PC-9 (cell line): ENCODE measurements around the gene MINDY1. TPM values are rescaled to one million over a fixed set of nuclear protein-coding genes. Genes with fewer than 3 reads are reported as not detected.

ENCODE experiments used
- BruUV-seq: library from RNA; stranded (reverse); fragments of 400-500 nt; replicated peaks from 2 replicates; lab custom pipeline; 2021; lab: Mats Ljungman, UMichigan
- CTCF ChIA-PET: fragments of 300-600 bp; sonication (Branson Sonifier 250); formaldehyde crosslinking; loops from one replicate; lab custom pipeline; 2022; ENCODE audit warnings: antibody characterized with exemption; lab: Charles Lee
- POLR2A ChIA-PET: fragments of 300-600 bp; sonication (Branson Sonifier 250); formaldehyde crosslinking; loops from one replicate; lab custom pipeline; 2022; ENCODE audit warnings: antibody characterized with exemption; ENCODE audit not compliant: unreplicated experiment; lab: Charles Lee
- DNase-seq, 2 experiments: peaks; one replicate each; pipeline versions ENCODE4 v3.0.0 to v3.0.0-alpha.2; 2015 to 2022; ENCODE audit warnings: mixed read lengths in 1 of 2
- H2AFZ ChIP-seq: fragments of 200-600 bp; sonication (generic); 2 replicates; pipeline ENCODE4 v1.8.1; 2017; ENCODE audit warnings: antibody characterized with exemption
- H3F3A ChIP-seq: fragments of 200-600 bp; sonication (generic); 2 replicates; pipeline ENCODE4 v1.8.1; 2017; ENCODE audit warnings: antibody characterized with exemption, mild to moderate bottlenecking, low read depth; ENCODE audit not compliant: insufficient read depth
- H3K27ac ChIP-seq: fragments of 200-600 bp; sonication (generic); 2 replicates; pipeline ENCODE4 v1.6.1; 2016; ENCODE audit warnings: mixed run types
- H3K27me3 ChIP-seq: fragments of 200-600 bp; sonication (generic); 2 replicates; pipeline ENCODE4 v1.6.1; 2016; ENCODE audit warnings: low read depth, mixed run types; ENCODE audit not compliant: insufficient read depth
- H3K36me3 ChIP-seq: fragments of 200-600 bp; sonication (generic); 2 replicates; pipeline ENCODE4 v1.6.1; 2016; ENCODE audit warnings: low read depth, mixed run types
- H3K4me1 ChIP-seq: fragments of 200-600 bp; sonication (generic); replicated peaks from 2 replicates; pipeline ENCODE4 v1.6.1; 2016; ENCODE audit warnings: mixed run types; ENCODE audit not compliant: insufficient read depth
- H3K4me2 ChIP-seq: fragments of 200-600 bp; sonication (generic); 2 replicates; pipeline ENCODE4 v1.6.1; 2017; ENCODE audit warnings: mixed run types
- H3K4me3 ChIP-seq: fragments of 200-600 bp; sonication (generic); 2 replicates; pipeline ENCODE4 v1.6.1; 2016; ENCODE audit warnings: mixed run types
- H3K79me2 ChIP-seq: fragments of 200-600 bp; sonication (generic); 2 replicates; pipeline ENCODE4 v1.6.1; 2017; ENCODE audit warnings: low read depth, mixed run types
- H3K9me2 ChIP-seq: fragments of 200-600 bp; sonication (generic); 2 replicates; pipeline ENCODE4 v1.8.1; 2017; ENCODE audit warnings: mild to moderate bottlenecking; ENCODE audit not compliant: insufficient read depth
- H3K9me3 ChIP-seq: fragments of 200-600 bp; sonication (generic); 2 replicates; pipeline ENCODE4 v1.8.1; 2016; ENCODE audit warnings: low read depth; ENCODE audit not compliant: insufficient read depth
- H4K20me1 ChIP-seq: fragments of 200-600 bp; sonication (generic); 2 replicates; pipeline ENCODE4 v1.8.1; 2017; ENCODE audit not compliant: insufficient read depth
- EZH2 ChIP-seq: fragments of 200-600 bp; sonication (generic); IDR thresholded peaks from 2 replicates; pipeline ENCODE4 v1.8.0; 2017; ENCODE audit warnings: antibody characterized with exemption, low read depth
- intact Hi-C: fragments of 100-400 bp; cut with micrococcal nuclease; formaldehyde crosslinking; loops from one replicate; pipeline ENCODE4 v1.10.0; 2022; ENCODE audit not compliant: unreplicated experiment
- total RNA-seq: library from RNA; stranded (reverse); gene quantifications from 2 replicates; pipeline ENCODE4 v1.2.3, GENCODE V29; 2021
- TF ChIP-seq, protein P1 (sequence below): fragments of 200-600 bp; sonication (generic); conservative IDR thresholded peaks from 2 replicates; pipeline ENCODE4 v1.6.1; 2017; ENCODE audit warnings: mixed run types, antibody characterized with exemption, mild to moderate bottlenecking, moderate library complexity

The MINDY1 gene
- total RNA-seq, 1 experiment from 2014 or later, result 17.6 TPM

GRCh38 chr1:150973836-150974579 is 32.7 kb downstream of the MINDY1 start:
- ChIA-PET POLR2A (interaction anchor here (0.6 to 0.8 kb wide), 10 partner anchors 12 to 488 kb away, joined by 3 to 19 read pairs (median 6); partner anchors contain the start of gene GOLPH3L), CTCF (interaction anchor here (0.6 kb wide), 1 partner anchor 28 kb away, joined by 5 read pairs; no protein-coding TSS in a partner anchor)
- peaks cover 61% of the 10 kb centered on the region for H3K4me1 ChIP-seq
- no peaks in the 10 kb centered on the region for H3K9me3 ChIP-seq
- H4K20me1 ChIP-seq, result 0 out of 2 replicates have a peak, but pooled peaks cover 8% of the 10 kb centered on the region
- intact Hi-C loops, result loop anchor here (10.0 kb wide), 2 partner anchors 349 to 719 kb away; partner anchors contain the start of genes CA14 and ENSA
- H3K36me3 ChIP-seq, result 0 out of 2 replicates have a peak, but pooled peaks cover 3% of the 10 kb centered on the region
- peak in 1 of 2 experiments; percentile 26 for DNase-seq
- peak overlapping the region; percentile 93 for H3K4me3 ChIP-seq
- H2AFZ ChIP-seq, result peak overlapping the region; percentile 84
- H3K9me2 ChIP-seq, result no peaks in the 10 kb centered on the region
- TF ChIP-seq, protein P1, sequence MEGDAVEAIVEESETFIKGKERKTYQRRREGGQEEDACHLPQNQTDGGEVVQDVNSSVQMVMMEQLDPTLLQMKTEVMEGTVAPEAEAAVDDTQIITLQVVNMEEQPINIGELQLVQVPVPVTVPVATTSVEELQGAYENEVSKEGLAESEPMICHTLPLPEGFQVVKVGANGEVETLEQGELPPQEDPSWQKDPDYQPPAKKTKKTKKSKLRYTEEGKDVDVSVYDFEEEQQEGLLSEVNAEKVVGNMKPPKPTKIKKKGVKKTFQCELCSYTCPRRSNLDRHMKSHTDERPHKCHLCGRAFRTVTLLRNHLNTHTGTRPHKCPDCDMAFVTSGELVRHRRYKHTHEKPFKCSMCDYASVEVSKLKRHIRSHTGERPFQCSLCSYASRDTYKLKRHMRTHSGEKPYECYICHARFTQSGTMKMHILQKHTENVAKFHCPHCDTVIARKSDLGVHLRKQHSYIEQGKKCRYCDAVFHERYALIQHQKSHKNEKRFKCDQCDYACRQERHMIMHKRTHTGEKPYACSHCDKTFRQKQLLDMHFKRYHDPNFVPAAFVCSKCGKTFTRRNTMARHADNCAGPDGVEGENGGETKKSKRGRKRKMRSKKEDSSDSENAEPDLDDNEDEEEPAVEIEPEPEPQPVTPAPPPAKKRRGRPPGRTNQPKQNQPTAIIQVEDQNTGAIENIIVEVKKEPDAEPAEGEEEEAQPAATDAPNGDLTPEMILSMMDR, result no peak
- no peak for TF ChIP-seq EZH2
- peaks cover 48% of the 10 kb centered on the region for H3K79me2 ChIP-seq
- H3K4me2 ChIP-seq, result peak overlapping the region; percentile 99
- no peaks in the 10 kb centered on the region for H3K27me3 ChIP-seq
- BruUV-seq, result no TSS peak
- peaks cover 31% of the 10 kb centered on the region for H3F3A ChIP-seq
- H3K27ac ChIP-seq, result no peak overlapping the region

DNA sequence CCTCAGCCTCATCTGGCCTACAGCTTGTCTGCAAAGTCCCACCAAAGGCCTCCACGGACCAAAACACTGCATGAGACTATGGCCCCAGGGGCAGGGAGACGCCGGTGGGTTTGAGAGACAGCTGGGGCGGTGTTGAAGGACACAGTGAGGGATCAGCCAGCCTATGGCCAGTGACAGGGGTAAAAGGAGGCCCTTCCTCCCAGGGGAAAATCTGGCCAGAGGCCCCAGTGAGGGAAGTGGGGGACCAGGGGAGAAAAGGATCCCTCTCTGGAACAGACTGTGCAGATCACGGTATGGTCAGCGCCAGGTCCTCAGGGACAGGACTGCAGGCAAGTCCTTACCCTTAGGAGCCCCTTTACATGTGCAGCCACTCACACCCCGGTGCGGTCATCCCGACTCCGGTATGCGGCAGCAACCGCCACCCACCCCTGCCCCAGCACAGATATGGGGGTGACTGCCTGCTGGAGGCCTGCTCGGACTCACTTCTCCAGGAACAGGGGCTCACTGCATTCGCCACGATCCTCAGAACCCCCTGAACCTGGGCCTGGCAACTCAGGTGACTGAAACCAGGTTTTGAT is 33.4 kb downstream of the MINDY1 start:
- ChIA-PET POLR2A (interaction anchor here (0.6 to 0.7 kb wide), 4 partner anchors 12 to 412 kb away, joined by 3 to 19 read pairs (median 4); no protein-coding TSS in a partner anchor), CTCF (no interaction called here)
- H3K79me2 ChIP-seq, result peaks cover 48% of the 10 kb centered on the region
- 0 out of 2 replicates have a peak, but pooled peaks cover 8% of the 10 kb centered on the region for H4K20me1 ChIP-seq
- peak overlapping the region; percentile 84; the same call in 1 of the 2 replicates for H2AFZ ChIP-seq
- peak in 1 of 2 experiments; percentile 8 for DNase-seq
- H3K4me1 ChIP-seq, result peaks cover 56% of the 10 kb centered on the region
- H3K27ac ChIP-seq, result no peak overlapping the region
- no peak for TF ChIP-seq EZH2
- TF ChIP-seq, protein P1, result no peak
- TSS peak; percentile 29 for BruUV-seq
- peak overlapping the region; percentile 93 for H3K4me3 ChIP-seq
- H3K9me2 ChIP-seq, result no peaks in the 10 kb centered on the region
- H3K4me2 ChIP-seq, result peak overlapping the region; percentile 99
- no peaks in the 10 kb centered on the region for H3K9me3 ChIP-seq
- H3K27me3 ChIP-seq, result no peaks in the 10 kb centered on the region
- H3F3A ChIP-seq, result peaks cover 30% of the 10 kb centered on the region
- H3K36me3 ChIP-seq, result 0 out of 2 replicates have a peak, but pooled peaks cover 3% of the 10 kb centered on the region
- intact Hi-C loops, result loop anchor here (10.0 kb wide), 2 partner anchors 349 to 719 kb away; partner anchors contain the start of genes CA14 and ENSA

DNA sequence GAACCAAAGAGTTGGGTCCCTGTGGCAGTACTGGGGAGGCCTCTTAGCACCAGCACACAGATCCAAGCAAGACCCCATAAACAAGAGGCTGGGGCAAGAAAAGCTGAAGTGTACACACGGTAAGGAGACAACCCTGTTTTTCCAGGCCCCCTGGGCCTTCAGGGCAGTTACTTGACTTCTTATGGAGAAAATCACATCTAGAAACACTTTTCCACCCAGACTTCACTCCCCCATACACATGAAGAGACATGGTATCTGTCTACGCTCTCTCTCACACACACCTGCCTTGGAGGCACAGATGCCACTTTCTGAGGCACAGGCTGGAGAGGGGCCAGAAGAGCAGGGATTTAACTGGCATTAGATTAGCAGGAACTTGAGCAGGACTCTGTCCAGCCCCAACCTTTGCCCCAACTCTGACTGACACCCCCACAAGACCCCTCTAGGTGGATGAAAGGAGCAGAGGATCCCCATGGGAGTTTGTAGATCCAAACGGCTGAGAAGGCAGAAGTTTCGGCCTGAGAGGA is 34.2 kb downstream of the MINDY1 start:
- H3K9me2 ChIP-seq, result no peaks in the 10 kb centered on the region
- BruUV-seq, result no TSS peak
- CTCF ChIA-PET, result no interaction called here
- H3K79me2 ChIP-seq, result peaks cover 48% of the 10 kb centered on the region
- peak overlapping the region; percentile 99 for H3K4me2 ChIP-seq
- no peaks in the 10 kb centered on the region for H3K27me3 ChIP-seq
- no peak for DNase-seq
- no peaks in the 10 kb centered on the region for H3K9me3 ChIP-seq
- TF ChIP-seq, protein P1, result no peak
- TF ChIP-seq EZH2, result no peak
- H3K4me3 ChIP-seq, result peak overlapping the region; percentile 93; the same call in 1 of the 2 replicates
- H4K20me1 ChIP-seq, result 0 out of 2 replicates have a peak, but pooled peaks cover 8% of the 10 kb centered on the region
- H3K27ac ChIP-seq, result no peak overlapping the region
- peaks cover 8% of the 10 kb centered on the region; the same call in 1 of the 2 replicates for H3K36me3 ChIP-seq
- H3F3A ChIP-seq, result peaks cover 21% of the 10 kb centered on the region
- H3K4me1 ChIP-seq, result peaks cover 48% of the 10 kb centered on the region
- H2AFZ ChIP-seq, result no peak overlapping the region
- POLR2A ChIA-PET, result no interaction called here
- intact Hi-C loops, result loop anchor here (10.0 kb wide), 2 partner anchors 348 to 718 kb away; partner anchors contain the start of genes CA14 and ENSA
